GM13976 (cell line): ENCODE results near the gene PLPP4.

ENCODE experiments used
- DNase-seq: peaks from one replicate; pipeline ENCODE4 v3.0.0; 2012; ENCODE audit warnings: low spot score
- CTCF ChIP-seq: IDR thresholded peaks from 2 replicates; pipeline ENCODE4 v1.5.1; 2012; ENCODE audit warnings: borderline replicate concordance, mild to moderate bottlenecking; ENCODE audit not compliant: insufficient read depth; ENCODE audit errors: extremely low read depth, missing control alignments, control extremely low read depth
- in situ Hi-C: fragments of 300-500 bp; cut with MboI; formaldehyde crosslinking; loops from one replicate; pipeline ENCODE4 v1.12.0; 2022; ENCODE audit warnings: low sequenced_read_pairs, mixed read lengths, inconsistent platforms; ENCODE audit not compliant: unreplicated experiment

The PLPP4 gene

GRCh38 chr10:120479506-120479905, 22.5 kb downstream of the PLPP4 start:
- TF ChIP-seq CTCF: no peak
- in situ Hi-C loops: no loop called here
- no peak for DNase-seq

DNA sequence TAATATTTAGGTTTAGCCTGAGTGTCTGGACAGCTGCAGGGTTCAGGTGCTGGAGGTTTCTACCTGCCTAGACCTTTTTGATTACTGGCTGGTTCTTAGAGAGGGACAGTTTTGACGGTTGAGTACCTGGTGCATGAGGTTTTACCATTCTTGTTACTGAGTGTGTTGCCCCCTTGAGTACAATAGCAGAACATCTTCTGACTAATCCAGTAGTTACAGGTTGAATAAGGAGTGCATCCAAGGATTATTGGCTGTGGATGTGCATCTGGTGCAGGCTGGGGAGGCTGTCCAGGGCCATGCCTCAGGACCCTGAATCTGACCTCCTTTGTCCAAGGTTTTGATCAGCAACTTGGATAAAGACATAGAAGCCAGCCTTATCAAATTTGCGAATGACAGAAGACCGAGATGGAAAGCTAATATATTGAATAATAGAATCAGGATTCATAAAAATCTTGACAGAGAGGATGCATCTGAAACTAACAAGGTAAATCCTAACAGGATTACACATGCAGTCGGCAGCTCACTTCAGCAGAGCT, 23.1 kb downstream of the PLPP4 start:
- TF ChIP-seq CTCF: no peak

GRCh38 chr10:120480848-120481247, 23.8 kb downstream of the PLPP4 start:
- no peak for TF ChIP-seq CTCF
- DNase-seq: no peak
- in situ Hi-C loops: no loop called here

More for the DNA sequence above, 23.1 kb downstream of the PLPP4 start:
- in situ Hi-C loops: no loop called here
- no peak for DNase-seq

- in situ Hi-C loops: no loop called here
- TF ChIP-seq CTCF: no peak
- no peak for DNase-seq
Observed at GRCh38 chr10:120483006-120483405, 26.0 kb downstream of the PLPP4 start.

GRCh38 chr10:120483651-120484301, 26.7 kb downstream of the PLPP4 start:
- in situ Hi-C loops: no loop called here
- TF ChIP-seq CTCF: no peak
- DNase-seq: no peak

GRCh38 chr10:120485946-120486345, 28.9 kb downstream of the PLPP4 start:
- no peak for TF ChIP-seq CTCF
- in situ Hi-C loops: no loop called here
- no peak for DNase-seq
